ENCODE data around the gene BICC1. TPM values are rescaled to one million over a fixed set of nuclear protein-coding genes. Genes with fewer than 3 reads are reported as not detected.

BICC1 gene
- total and polyA plus RNA-seq, 2 of the 8 experiments (the other 6 are each of a cell fraction or from before 2014, with no cell fraction given): 0.20 to 0.73 TPM

DNA sequence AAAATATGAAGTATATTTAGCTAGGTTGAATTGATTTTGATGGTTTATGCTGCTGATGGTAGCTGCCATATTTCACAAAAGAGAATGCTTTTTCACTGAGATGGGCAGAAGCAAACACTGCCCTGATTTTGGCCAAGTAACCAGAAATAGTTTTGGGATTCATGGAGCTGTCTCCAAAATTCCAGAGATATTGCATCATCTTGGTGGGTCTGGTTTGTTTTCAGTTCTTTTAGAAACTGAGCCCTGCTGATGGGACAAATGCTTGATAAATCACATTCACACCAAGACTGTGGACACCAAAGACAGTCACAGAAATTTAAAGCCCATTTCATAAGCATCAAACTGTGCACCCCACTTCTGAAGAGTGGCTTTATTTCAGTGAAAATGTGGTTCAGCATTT lies 140.5 kb downstream of the BICC1 start:
- Histone ChIP-seq H4K8ac (ENCODE audit: extremely low read depth, insufficient read depth, low read length) (no peak overlapping the region), H3K27ac (ENCODE audit: low read depth, low read length) (no peak overlapping the region), H3K56ac (replicated peaks; ENCODE audit: insufficient read length, low read depth, low read length) (no peak overlapping the region), H3K4me3 (ENCODE audit: extremely low read depth in 1 of 4, insufficient read depth in 2 of 4, low read depth in 3 of 4, low read length in 4 of 4) (no peak overlapping the region), H2BK5ac (ENCODE audit: low read depth, low read length) (no peak overlapping the region), H3K23ac (ENCODE audit: insufficient read length) (no peak overlapping the region), H3K79me1 (ENCODE audit: low read depth, low read length) (no peaks in the 10 kb centered on the region), H3K27me3 (replicated peaks in 1 of 4; ENCODE audit: control insufficient read depth in 3 of 4, extremely low read depth in 1 of 4, insufficient read depth in 3 of 4, low read length in 3 of 4) (no peaks in the 10 kb centered on the region), H3K79me2 (ENCODE audit: control insufficient read depth in 1 of 2, insufficient read depth in 2 of 2, low read length in 2 of 2) (no peaks in the 10 kb centered on the region), H3K9ac (replicated peaks in 1 of 4; ENCODE audit: extremely low read depth in 1 of 4, low read depth in 3 of 4, low read length in 3 of 4) (no peak overlapping the region), H2BK12ac (ENCODE audit: low read depth, low read length) (no peak overlapping the region), H3K23me2 (ENCODE audit: low read depth, low read length) (no peaks in the 10 kb centered on the region), H3K4me2 (ENCODE audit: insufficient read depth in 1 of 2, low read depth in 2 of 2, low read length in 2 of 2) (no peak overlapping the region), H3K4ac (replicated peaks; ENCODE audit: insufficient read length, low read depth, low read length) (no peak overlapping the region), H3K36me3 (ENCODE audit: control insufficient read depth in 2 of 4, insufficient read depth in 4 of 4, low read length in 3 of 4) (no peaks in the 10 kb centered on the region), H2BK120ac (replicated peaks; ENCODE audit: low read depth, low read length) (no peak overlapping the region), H3K14ac (ENCODE audit: insufficient read length) (no peak overlapping the region), H2BK20ac (ENCODE audit: low read length) (no peak overlapping the region), H3K9me3 (ENCODE audit: insufficient read depth in 2 of 2, low read depth in 1 of 2, low read length in 1 of 2) (no peaks in the 10 kb centered on the region), H4K91ac (replicated peaks; ENCODE audit: insufficient read length, low read length) (no peak overlapping the region), H3K18ac (ENCODE audit: extremely low read depth, low read length) (no peak overlapping the region), H4K5ac (ENCODE audit: insufficient read length, low read depth, low read length) (no peak overlapping the region), H4K20me1 (replicated peaks in 1 of 2; ENCODE audit: control insufficient read depth in 1 of 2, insufficient read depth in 2 of 2, low read length in 2 of 2) (no peaks in the 10 kb centered on the region), H2AK5ac (ENCODE audit: low read depth, low read length) (no peak overlapping the region), H2BK15ac (ENCODE audit: low read length) (no peak overlapping the region), H2AFZ (ENCODE audit: low read length) (no peak overlapping the region), H3K4me1 (replicated peaks in 1 of 4; ENCODE audit: control insufficient read depth in 3 of 4, insufficient read depth in 4 of 4, low read length in 3 of 4) (no peaks in the 10 kb centered on the region)
- no peak for DNase-seq (ENCODE audit: low read depth in 1 of 2, low spot score in 2 of 2)
- TF ChIP-seq CEBPB (IDR thresholded peaks at IDR 0.05; ENCODE audit: low read depth, low read length) (peak; percentile 45; the same call in 1 of the 2 replicates), SIN3A (conservative IDR thresholded peaks at IDR 0.05 in 1 of 2, IDR thresholded peaks at IDR 0.05 in 1 of 2; ENCODE audit: low read depth in 1 of 2, low read length in 2 of 2) (no peak)
- no peak for FAIRE-seq
- POLR2A ChIA-PET (ENCODE audit: partially characterized antibody): no interaction called here
- CTCF ChIA-PET (ENCODE audit: partially characterized antibody): interaction anchor here (0.6 kb wide), 1 partner anchor 116 kb away, joined by 4 read pairs; no protein-coding TSS in a partner anchor
